Left lobe of liver (tissue), 2 donors: ENCODE results near the gene USH1C. TPM values are rescaled to one million over a fixed set of nuclear protein-coding genes. Genes with fewer than 3 reads are reported as not detected.

Experiments
- ATAC-seq: fragments of 200-7000 bp; cut with Tn5 transposase; one replicate; pipeline ENCODE4 v1.9.1; 2020; ENCODE audit warnings: mild to moderate bottlenecking, moderate library complexity
- DNase-seq: peaks from one replicate; pipeline ENCODE4 v3.0.0-alpha.2; 2020; ENCODE audit warnings: low spot score
- total RNA-seq: library from RNA; stranded (reverse); gene quantifications from one replicate; pipeline ENCODE4 v1.2.1, GENCODE V29; 2021
- donor health status: DM: no; HTN: no; CAD: no; lungs with moderate emphysema.
- donor health status: DM: no; HTN: yes; CAD: no.

Gene USH1C
- total RNA-seq: 1.2 TPM

- ATAC-seq: peak; percentile 63
- DNase-seq: no peak
These were observed at the start of gene USH1C for GRCh38 chr11:17544181-17544622. Gene USH1C, minus strand, starts transcription at chr11:17544416. Its CDS starts 109 bp downstream, at chr11:17544307.

DNA sequence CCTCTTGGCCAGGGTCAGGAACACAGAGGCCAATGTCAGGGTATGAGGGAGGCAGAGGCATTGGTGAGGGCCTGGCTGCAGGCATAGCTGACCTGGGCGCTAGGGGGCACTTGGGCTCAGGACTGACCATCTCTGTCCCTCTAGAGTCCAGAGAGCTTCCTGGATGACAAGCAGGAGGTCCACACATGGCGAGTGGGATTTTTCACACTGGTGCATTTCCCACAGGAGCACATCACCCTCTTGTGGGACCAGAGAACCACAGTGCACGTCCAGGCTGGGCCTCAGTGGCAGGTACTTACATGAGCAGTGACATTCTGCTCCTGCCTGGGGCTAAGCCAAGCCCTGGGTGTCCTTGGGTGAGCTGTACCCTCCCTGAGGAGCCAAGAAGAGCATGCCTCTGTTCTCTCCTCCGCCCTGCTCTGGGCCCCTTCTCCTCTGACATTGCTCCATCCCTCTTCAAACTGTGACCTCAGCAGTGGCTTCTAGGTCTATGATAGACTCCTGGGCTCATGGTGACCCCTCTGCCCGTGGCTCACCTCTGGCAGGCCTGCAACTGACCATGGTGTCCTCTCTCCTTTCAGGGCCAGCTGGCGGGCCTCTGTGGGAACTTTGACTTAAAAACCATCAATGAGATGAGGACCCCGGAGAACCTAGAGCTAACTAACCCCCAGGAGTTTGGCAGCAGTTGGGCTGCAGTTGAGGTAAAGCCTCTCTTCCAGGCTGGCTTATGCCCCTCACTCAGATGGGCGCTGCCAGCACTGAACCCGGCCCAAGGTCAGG, 49.4 kb upstream of the USH1C start:
- ATAC-seq: no peak

GRCh38 chr11:17591293-17591692, 47.1 kb upstream of the USH1C start:
- DNase-seq (peak; percentile 33), ATAC-seq (no peak)

More for the DNA sequence above, 49.4 kb upstream of the USH1C start:
- peak; percentile 33 for DNase-seq

DNA sequence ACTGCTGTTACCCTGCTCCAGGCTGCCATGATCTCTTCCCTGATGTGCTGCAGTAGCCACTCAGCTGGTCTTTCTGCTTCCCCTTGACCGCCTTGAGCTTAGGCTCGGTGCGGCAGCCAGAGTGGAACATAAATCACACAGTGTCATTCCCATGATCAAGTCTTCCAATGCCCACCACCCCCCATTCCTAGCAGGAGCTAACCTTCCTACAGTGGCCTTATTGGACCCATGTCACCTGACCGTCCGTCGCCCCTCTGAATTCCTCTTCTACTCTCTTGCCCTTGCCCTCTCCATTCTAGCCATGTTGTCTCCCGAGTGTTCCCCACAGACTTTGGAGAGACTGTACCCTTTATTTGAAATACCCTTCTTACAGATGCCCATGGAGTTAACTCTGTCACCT, 46.2 kb upstream of the USH1C start:
- ATAC-seq: no peak

GRCh38 chr11:17588721-17589120, 44.5 kb upstream of the USH1C start:
- DNase-seq (no peak), ATAC-seq (no peak)

More for the DNA sequence above, 46.2 kb upstream of the USH1C start:
- peak; percentile 18 for DNase-seq

GRCh38 chr11:17588166-17588565, 44.0 kb upstream of the USH1C start:
- DNase-seq (peak; percentile 14), ATAC-seq (no peak)

- ATAC-seq: no peak
These were observed 41.9 kb upstream of the USH1C start for GRCh38 chr11:17585911-17586695.

GRCh38 chr11:17581732-17582053, 37.5 kb upstream of the USH1C start:
- DNase-seq (no peak), ATAC-seq (no peak)

More at GRCh38 chr11:17585911-17586695, 41.9 kb upstream of the USH1C start:
- DNase-seq: peak; percentile 18

DNA sequence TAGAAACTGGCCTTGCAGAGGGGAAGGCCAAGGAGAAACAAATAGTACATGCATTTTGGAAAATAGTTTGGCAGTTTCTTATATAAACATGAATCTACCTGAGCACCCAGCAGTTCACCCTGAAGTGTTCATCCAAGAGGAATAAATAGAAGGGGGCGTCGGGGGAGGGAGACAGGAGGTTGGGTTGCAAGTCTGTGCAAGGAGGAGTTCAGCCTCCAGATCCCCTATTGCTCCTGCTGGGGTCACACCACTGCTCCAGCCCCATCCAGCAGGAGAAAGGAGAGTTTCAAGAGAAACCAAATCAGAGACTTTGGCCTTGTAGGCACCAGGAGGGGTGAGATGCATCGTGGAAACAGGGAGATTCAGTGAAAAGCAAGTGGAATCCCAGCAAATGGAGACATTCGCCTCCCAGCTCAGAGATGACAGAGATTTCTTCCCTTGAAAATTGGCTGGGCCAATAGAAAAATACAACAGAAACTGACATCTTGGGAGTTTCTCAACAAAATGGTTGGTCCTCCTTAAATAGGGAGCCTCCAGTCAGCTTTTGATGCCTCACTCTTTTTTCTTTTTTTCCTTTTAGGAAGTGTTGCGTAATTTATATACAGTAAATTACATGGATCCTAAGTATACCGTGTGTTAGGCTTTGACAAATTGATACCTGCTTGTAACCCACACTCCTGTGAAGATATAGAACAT, 37.0 kb upstream of the USH1C start:
- DNase-seq (no peak), ATAC-seq (no peak)

- ATAC-seq (no peak), DNase-seq (no peak)
These were observed 36.1 kb upstream of the USH1C start for GRCh38 chr11:17580271-17580670.

DNA sequence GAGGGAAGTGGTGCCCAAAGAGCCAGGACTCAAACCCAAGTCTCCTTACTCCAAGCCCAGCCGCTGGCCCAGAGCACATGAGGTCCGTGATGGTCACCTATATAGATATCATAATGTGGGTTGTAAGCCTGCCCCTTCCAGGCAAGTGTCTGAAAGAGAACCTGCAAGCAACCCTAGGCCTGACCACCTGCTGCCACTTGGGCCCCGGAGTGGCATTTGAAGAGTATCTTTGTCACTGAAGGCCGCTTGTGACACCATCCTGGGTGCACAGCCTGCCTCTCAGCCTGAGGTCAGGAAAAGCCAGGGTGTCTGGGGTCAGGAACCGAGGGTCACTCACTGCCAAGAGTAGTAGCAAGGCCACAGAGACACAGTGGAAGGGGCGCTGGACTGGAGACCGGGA, 35.2 kb upstream of the USH1C start:
- ATAC-seq (no peak), DNase-seq (no peak)

- ATAC-seq: no peak
These were observed 34.7 kb upstream of the USH1C start for GRCh38 chr11:17578958-17579357.

GRCh38 chr11:17578296-17578695, 34.1 kb upstream of the USH1C start:
- ATAC-seq (no peak), DNase-seq (no peak)

More at GRCh38 chr11:17578958-17579357, 34.7 kb upstream of the USH1C start:
- no peak for DNase-seq

DNA sequence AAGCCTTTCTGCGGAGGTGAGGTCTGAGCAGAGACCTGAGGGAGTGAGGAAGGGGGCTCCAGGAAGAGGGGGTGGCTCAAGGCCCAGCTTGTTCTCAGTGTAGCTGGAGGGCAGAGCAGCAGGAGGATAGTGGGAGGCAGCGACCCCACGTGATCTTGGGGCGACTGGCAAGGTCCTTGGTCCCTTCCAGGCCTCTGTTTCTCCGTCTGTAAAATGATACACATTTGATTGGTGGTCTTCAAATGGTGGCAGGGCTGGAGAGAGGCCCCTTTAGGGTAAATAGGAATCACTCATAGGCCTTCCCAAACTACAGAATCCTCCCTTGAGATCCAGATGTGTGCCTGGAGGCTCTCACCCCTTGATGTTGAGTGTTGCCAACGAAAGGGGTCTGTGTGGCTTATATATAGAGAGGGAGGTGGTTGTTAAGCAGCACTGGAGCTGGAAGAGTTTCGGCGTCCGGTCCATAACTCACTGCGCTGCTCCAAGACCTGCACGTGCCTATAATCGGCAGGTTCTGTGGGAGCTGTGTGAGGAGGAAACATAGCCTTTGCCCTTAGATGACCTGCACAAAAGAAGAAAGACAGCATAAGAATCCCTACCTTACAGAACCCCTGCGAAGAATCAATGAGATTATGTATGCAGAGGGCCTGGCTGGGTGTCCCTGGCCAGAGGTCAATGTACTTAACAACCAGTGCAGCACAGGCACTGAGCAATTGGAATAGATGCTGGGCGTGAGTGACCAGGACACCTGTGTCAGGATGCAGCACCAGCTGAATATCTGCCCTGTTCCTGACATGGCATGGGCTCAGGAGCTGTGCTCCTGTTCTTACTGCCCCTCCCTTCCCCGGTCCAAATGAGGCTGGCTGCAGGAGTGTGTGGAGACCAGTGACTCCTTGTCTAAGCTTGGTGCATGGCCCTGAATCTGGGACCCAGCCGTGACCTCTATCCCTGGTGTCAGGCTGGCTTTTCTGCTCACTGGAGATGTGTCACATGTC, 31.5 kb upstream of the USH1C start:
- no peak for DNase-seq
- ATAC-seq: peak; percentile 24

GRCh38 chr11:17574141-17575091, 30.2 kb upstream of the USH1C start:
- DNase-seq: no peak
- ATAC-seq: no peak

GRCh38 chr11:17573526-17573925, 29.3 kb upstream of the USH1C start:
- ATAC-seq (no peak), DNase-seq (no peak)

DNA sequence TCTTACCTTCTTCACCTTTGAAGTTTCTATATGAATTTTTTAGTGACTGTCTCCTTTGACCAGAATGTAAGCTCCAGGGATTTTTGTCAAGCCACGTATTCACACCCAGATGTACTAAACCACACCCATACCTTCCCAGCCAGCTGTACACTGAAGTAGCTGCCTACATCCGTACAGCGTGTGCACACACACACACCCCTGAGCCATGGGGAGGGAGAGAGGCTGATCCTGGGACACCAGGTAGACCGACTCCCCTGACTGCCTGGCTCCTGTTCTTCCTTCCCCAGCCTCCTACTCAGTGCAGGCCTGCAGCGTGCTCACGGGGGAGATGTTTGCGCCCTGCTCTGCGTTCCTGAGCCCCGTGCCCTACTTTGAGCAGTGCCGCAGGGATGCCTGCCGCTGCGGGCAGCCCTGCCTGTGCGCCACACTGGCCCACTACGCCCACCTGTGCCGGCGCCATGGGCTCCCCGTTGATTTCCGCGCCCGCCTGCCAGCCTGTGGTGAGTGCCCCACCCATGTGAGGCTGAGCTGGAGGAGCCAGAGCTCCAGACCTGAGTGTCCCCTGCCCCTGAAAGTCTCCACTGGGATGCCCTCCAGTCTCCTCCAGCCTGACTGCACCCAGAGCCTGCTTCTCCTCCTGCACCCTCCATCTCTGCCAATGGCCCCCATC, 28.7 kb upstream of the USH1C start:
- DNase-seq: no peak
- ATAC-seq: no peak

- ATAC-seq (no peak), DNase-seq (no peak)
These were observed 28.1 kb upstream of the USH1C start for GRCh38 chr11:17572359-17572690.
